Measurements from ENCODE around the gene IFFO2.

DNA sequence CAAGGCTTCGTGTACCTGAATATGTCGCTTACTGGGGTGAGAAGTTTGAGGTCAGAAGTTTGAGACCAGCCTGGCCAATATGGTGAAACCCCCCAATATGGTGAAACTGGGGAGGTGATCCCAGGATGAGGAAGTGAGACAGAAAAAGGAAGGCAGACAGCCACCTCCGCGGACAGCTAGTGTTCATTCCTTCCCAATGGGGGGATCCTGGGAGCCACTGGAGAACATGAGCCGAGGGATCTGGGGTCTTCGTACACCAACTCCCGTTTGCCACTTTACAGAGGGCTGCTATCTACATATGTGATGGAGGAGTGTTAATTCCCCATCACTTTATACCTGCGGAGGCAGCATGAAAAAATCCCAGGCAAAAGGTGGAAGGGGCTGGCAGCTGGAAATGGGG lies 19.6 kb upstream of the IFFO2 start:
- TF ChIP-seq, protein P1, sequence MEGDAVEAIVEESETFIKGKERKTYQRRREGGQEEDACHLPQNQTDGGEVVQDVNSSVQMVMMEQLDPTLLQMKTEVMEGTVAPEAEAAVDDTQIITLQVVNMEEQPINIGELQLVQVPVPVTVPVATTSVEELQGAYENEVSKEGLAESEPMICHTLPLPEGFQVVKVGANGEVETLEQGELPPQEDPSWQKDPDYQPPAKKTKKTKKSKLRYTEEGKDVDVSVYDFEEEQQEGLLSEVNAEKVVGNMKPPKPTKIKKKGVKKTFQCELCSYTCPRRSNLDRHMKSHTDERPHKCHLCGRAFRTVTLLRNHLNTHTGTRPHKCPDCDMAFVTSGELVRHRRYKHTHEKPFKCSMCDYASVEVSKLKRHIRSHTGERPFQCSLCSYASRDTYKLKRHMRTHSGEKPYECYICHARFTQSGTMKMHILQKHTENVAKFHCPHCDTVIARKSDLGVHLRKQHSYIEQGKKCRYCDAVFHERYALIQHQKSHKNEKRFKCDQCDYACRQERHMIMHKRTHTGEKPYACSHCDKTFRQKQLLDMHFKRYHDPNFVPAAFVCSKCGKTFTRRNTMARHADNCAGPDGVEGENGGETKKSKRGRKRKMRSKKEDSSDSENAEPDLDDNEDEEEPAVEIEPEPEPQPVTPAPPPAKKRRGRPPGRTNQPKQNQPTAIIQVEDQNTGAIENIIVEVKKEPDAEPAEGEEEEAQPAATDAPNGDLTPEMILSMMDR (IDR thresholded peaks at IDR 0.05) = no peak
- TF ChIP-seq ZFX (IDR thresholded peaks at IDR 0.05; ENCODE audit: borderline replicate concordance) = no peak

Data from 22Rv1 (cell line).